HG03442 (cell line): Measurements from ENCODE around the gene CCDC122.
A peak's percentile ranks its signal among the peaks of the same experiment; 100 is the strongest.

ENCODE experiments used
- ATAC-seq: cut with Tn5 transposase; IDR thresholded peaks from one replicate; pipeline ENCODE4 v1.9.1; 2021; ENCODE audit warnings: mild to moderate bottlenecking, moderate library complexity; ENCODE audit not compliant: unreplicated experiment

Gene CCDC122

DNA sequence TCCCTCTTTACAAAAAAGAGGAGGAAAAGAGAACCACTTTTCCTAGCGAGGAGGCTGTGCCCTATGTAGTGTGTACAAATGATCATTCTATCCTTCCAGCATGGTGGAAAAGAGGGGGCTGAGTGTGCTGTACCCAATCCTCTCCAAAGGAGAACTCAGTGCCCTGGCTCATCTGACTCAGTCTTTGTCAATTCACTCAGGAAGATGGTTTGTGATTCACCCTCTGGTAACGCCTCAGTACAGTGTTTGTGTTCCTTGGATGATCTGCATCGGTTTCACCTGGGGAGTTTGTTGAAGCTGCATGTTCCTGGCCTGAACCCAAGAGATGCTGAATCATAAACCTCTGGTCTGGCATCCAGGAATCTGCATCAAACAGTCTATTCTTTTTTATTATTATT lies 74.5 kb downstream of the CCDC122 start:
- no peak for ATAC-seq

DNA sequence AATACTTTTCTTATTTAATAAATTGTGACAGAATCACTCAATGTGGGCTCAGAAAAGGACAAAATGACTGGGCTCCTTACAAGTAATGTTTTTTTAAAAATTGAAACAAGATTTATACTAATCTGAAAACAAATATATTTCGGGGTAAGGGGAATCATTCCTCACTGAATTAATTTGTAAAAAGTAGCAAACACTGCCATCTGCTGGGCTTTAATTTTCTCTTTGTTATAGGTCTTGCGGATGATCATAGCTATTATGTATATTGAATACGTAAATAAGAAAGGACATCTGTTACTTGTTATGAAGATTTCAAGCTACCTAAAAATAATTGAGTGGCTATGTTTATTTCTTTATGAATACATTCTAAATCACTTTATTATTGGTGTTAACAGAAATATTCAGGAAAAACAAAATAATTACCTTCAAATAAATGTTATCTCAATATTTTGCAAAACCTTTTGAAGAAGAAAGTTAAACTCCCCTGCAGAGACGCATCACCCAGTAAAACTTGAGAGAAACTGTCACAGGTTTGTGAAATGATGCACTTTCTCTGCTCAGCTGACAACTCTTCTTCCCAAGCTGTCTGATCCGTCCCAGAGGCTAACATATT lies 75.0 kb downstream of the CCDC122 start:
- ATAC-seq: no peak

DNA sequence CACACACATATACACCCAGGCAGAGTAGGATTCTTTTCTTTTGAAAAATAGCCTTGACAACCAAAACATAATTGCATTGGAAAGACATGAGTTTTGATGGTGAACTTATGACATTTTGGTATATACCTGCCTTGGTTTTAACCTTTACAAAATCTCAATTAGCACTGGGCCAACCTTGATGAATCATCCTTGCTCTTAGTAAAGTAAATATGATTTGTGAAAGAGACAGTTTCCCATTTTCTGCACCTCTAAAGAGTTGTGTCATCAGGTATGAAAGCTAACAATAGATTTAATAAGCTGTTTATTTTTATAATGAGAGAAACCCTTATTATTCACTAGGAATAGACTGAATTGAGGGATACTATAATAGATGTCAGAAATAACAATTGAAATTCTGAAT lies 77.0 kb downstream of the CCDC122 start:
- no peak for ATAC-seq

DNA sequence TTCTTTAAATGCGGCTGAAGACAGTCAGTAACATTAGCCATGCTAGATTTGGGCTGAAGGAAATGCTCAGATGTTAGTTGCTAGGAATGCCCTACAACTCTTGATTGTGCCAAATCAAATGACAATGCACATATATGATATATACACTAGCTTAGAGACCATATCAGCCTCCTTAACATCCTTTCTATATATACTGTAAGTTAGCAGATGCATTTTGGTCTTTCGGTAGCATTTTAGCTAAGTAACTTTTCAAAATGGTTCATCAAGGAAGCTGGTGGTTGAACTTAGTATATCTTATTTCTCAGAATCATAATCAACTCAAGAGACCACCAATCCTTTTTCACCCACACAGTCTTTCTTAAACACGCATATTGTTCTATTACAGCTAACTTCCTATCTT lies 78.7 kb downstream of the CCDC122 start:
- ATAC-seq: no peak

DNA sequence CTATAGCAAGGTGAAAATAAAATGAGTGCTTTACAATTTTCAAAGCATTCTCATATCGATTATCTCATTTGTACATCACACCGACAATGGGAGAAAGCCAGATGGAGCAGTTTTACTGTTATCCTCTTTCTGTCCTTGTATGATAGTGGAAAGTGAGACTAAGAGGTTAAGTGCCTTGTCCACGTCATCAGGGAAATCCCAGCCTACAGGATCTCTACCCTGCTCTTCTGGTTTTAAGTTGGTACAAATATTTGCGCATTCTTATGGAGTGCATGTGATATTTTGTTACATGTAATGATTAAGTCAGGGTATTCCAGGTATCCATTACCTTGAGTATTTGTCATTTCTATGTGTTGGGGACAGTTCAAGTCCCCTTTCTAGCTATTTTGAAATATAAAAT lies 80.3 kb downstream of the CCDC122 start:
- no peak for ATAC-seq

DNA sequence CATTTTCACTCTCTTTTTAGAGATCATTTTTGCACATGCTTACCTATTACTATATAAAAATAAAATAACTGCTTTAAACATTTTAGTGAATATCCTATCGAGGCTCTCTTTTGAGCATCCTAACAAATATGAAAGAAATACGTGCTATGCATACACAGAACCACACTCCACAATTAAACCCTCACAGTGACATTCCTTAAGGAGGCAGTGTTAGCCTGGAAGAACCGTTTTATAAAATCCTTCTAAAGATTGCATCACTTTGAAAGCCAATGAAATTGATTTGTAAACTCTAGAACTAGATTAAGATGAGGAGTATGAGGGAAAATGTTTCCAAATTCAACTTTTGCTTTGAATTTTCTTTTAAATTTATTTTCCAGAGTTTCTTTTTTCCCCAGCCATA lies 81.7 kb downstream of the CCDC122 start:
- ATAC-seq: no peak

DNA sequence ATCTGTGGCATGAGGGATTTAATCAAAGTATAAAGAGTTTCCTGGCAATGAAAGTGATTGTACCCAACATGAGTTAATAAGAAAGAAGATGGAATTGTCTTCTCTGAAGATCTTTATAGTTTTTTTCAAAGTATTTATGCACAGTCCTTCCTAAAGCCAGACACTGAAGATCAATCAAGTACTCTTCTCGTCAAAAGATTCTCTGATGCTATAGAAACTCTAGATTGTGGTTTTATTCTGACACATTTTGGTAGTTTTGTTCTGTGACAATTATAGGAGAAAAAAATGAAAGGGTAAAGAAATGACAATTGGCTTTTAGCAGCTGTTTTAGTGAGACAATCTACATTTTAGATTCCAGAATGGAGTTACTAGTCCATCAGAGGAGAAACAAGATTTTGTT lies 82.4 kb downstream of the CCDC122 start:
- ATAC-seq: no peak

DNA sequence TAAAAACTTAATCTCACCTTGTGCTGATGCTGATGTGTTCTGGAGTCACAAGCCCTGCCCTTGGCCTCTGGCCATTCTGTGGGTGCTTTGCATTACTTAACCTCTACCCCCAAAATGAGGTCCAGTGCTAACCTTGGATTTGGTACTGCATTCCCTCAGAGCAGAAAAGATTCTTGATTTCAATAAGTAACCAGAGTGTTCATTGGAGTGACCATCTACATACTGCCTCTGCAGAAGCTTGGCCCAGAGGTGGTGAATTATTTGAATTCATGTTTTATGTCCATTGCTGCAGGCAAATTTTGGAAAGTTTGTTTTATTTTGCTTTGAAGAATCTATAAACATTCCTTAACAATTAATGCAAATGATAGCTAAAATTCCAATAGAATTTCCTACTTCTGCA lies 85.1 kb downstream of the CCDC122 start:
- ATAC-seq: no peak

DNA sequence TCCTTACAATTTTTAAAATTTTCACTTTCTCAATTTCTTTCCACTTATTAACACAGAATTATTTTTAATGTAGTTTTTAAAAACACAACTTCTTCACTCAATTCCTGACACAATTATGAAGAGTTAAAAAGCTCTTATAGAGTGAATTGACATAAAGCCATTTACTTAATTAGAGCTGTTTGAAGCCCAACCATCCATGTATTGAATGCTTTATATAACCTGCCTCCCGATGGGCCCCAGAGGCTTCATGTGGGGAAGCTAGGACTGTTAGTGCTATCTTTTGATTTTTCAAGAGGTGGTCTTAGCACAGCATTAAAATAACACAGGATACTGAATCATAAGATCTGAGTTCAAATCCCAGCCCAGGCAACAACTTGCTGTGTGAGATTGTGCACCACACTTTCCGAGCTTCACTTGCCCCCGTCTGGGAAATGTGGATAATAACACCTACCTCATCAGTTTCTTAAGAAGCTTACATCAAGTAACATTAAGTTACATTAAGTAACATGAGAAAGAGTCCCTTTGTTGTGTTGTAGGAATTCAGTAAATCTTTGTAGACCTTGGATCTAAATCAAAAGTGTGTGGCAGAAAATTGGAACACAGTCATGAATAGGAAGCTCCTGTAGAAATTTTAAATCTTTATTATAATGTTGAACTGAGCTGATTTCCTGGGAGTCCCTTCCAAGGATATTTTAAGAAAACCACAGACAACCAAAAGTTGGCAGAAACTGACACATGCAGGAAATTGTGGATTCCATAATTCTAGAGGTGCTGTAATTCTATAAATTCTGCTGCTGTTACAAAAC lies 87.3 kb downstream of the CCDC122 start:
- no peak for ATAC-seq

DNA sequence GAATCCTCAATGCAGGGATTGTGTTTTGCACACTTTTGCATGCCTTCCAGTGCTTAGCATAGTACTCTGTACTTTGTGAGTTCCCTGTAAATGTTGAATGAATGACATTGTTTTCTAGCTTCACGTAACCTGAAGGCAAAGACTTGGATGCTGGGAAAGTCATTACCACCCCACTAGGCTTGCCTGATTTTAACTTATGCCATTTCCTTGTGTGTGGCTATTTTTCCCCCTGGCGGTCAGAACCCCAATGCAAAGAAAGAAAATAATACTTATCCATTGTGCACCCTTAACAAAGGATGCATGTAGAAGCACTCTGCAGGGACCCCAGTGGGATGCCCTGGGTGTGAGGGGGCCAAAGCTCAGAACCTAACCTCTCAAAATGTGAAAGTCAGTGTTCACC lies 91.5 kb downstream of the CCDC122 start:
- ATAC-seq: no peak

DNA sequence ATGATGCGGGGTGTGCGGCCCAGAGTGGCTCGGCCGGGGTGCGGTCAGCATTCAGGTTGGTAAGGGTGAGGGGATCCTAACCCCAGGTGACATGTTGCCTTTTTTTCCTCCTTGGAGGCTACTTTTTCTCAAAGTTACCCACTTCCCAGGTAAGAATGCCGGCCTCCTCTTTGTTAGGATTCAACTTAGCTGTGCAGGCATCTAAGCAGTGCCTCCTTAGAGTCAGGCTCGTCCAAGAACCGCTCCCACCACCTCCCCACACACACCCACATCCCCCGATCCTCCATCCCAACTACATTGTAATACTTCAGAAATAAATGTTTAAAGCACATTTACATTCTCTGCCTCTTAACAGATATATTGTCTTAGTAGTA lies 92.0 kb downstream of the CCDC122 start:
- no peak for ATAC-seq

DNA sequence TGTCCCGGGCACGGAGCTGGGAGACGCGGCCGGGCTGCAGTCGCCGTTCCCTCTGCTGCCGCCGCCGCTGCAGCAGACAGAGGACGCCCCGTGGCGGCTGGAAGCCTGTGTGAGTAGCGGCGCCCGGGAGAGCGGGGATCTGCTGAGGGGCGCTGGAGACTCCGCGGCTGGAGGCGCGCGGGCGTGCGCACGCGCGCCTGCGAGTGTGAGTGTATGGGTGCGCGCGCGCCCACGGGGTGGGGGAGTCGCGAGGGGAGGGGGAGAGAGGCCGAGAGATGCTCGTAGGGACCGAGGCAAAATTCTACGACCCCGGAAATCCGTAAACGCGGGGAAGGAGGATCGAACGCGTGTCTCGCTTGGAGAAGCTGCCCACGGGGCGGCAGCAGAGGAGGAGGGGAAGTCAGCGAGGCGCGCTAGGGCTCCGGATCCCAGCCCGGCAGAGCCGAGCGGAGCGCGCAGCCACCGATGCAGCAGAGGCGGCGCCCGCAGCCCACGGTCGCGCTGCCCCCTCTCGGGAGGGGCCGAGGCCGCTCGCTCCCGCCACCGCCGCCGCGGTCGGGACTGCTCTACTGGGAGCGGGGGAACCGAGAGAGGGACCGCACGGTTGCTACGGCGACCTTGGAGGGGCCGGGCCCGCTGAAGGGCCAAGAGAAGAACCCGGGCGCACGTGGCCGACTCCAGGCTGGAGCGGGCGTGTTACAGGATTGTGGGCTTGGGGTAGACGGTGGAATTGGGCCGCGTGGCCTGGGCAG lies 92.6 kb downstream of the CCDC122 start, which contains the start of gene ENOX1:
ENOX1 (minus strand) TSS at position 207 of the 752 bp plus-strand sequence.
- peak; percentile 57 for ATAC-seq

DNA sequence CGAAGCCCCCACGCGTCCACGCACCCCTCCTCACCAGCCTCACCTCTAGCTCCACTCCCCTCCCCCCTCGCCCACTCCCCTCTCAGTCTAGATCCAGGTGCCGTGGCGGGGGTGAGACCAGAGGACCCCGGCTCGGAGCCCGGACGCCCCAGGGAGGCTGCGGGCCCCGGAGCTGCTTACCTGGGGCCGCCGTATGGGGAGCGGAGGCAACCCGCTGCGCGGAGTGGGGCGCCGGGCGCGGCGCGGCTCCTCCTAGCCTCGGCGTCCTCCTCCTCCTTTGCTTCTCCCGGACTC lies 93.1 kb downstream of the CCDC122 start:
- ATAC-seq: no peak
